Endometrial microvascular endothelial cells (primary cell): ENCODE measurements around the gene LAP3. TPM values are rescaled to one million over a fixed set of nuclear protein-coding genes. Genes with fewer than 3 reads are reported as not detected.
"Not testable (repeated sequence)": the region's sequence is repeated elsewhere in the genome, so short reads cannot be mapped to it uniquely, and the experiment has no call there.

Experiments
- in situ Hi-C: cut with HindIII; loops from 2 replicates; pipeline ENCODE4 v1.10.0; 2017; ENCODE audit warnings: low sequenced_read_pairs, low pct_unique_long_range_greater_than_20kb; ENCODE audit errors: inconsistent ontology term
- total RNA-seq: library from RNA; depleted of rRNA; stranded (reverse); fragments of >200 nt; gene quantifications from one replicate; pipeline ENCODE4 v1.2.3, GENCODE V29; 2015; ENCODE audit errors: inconsistent ontology term

Gene LAP3
- total RNA-seq, 1 donor from 2014 or later, result 142 TPM

DNA sequence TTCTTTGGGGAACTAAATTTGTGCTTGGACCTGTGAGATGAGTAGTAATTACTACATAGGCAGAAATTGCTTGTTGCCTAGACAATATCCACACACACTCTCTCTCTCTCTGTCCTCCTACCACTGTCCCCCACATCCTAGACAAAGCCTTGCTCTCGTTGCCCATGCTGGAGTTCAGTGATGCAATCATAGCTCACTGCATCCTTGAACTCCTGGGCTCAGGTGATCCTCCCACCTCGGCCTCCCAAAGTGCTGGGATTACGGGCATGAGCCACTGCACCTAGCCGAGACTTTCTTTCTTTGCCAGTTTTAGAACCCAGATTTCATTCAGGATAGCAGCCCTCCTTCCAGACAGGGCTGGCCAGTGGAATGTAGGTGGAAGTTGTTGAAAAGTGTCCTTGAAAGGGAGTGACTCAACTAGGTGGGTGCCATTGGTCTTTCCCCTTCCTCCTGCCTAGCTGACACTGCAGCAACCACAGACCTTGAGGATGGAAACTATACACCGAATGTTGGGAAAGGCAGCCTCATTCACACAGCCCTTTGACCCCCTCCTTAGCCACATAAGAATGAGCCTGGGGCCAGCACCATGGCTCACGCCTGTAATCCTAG is 16.8 kb upstream of the LAP3 start:
- in situ Hi-C loops, result no loop called here

DNA sequence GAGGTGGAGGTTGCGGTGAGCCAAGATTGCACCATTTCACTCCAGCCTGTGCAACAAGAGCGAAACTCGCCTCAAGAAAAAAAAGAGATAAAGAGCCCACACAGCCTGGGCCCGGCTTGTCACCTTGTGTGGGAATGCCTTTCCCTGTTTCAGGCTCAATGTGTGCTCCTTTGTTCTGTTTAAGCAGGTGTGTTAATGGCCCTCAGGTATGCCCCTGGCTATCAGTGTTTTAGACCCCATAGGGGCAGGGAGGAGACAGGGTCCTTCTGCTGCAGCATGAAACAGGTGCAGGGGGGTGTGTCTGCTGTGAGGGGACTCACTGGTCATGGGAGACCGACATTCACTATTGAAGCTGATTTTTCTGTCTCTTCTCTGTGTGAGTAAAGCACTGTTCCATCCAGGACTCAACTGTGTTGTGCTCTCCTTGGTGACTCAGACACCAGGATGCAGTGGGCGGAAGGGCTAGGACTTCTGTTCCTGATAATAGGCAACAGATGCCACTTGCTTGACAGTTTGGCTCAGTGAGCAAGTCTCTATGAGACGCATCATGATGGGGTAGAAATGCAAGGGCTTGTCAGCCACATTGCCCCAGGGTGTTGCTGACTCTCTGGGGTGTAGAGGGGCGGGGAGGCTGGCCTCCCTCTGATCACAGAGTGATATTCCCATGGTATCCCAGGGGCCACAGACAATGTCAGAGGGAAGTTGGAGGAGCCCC is 15.6 kb upstream of the LAP3 start:
- in situ Hi-C loops, result no loop called here

GRCh38 chr4:17562157-17562556 is 14.8 kb upstream of the LAP3 start:
- in situ Hi-C loops, result no loop called here

- in situ Hi-C loops, result no loop called here
Measured at GRCh38 chr4:17565846-17566245, 11.2 kb upstream of the LAP3 start.

DNA sequence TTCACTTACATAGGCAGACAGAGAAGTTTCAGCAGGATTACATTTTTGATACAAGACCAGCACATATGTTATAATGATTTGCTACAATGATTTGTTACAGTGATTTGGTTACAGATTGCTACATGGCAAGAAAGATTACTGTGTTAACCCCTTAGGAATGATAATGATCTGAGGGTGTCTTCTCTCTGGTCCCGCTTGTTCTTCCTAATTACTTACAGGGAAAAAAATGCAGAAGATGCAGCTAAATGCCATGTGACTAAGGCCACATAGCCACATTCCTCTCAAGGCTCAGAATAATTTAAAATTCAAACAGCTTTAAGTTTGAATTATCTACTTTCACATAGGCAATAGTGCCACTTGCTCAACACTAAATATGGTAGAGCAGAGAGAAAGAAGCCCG is 9.7 kb upstream of the LAP3 start:
- in situ Hi-C loops, result no loop called here

- in situ Hi-C loops, result no loop called here
Measured at GRCh38 chr4:17574206-17574605, 2.8 kb upstream of the LAP3 start.

DNA sequence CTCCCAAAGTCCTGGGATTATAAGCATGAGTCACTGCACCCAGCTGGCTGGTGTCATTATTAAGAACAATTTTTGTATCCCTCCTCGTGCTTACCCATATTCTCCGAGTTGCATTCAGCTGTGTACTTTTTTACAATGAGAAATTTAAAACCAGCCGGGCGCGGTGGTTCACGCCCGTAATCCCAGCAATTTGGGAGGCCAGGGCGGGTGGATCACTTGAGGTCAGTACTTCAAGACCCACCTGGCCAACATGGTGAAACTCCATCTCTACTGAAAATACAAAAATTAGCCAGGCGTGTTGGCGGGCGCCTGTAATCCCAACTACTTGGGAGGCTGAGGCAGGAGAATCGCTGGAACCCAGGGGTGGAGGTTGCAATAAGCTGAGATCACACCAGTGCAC is 1.8 kb upstream of the LAP3 start:
- in situ Hi-C loops, result not testable (repeated sequence)

DNA sequence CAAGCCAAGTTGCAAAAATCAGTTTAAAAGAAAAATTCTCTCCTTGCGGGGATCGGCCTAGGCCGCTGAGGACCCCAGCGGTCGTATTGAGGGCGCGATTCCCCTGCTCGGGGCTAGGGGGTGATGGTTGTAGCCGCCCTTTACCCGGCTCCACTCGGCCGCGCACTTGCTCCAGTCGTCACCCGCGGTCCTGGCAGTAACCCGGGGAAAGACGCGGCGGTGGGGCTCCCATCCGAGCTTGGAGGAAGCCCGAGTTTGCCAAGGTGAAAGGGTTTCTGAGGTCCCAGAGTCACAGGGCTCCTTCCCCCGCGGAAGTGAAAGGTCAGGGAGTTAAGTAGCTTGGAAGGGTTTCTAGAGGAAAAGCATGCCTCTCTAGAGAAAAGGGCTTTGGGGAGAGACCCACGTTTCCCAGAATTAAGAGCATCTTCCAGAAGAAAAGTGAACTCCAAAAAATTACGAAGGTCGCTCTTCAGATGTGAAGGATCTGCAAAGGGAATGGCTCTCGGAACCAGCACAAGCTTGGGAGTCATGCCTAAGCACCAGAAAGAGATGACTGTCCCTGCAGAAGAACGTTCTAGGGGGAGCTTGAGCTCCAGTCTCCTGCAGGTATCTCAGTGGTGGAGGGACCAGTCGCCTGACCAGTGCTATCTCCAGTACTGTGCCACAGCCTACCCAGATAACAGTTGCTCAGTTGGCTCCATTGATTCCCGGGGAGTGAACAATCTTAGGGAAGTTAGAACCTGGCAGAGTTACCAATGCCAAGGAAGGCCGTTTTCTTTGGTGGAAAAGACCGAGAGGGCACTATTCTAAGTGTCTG is 875 bp downstream of the LAP3 start:
- in situ Hi-C loops, result no loop called here

DNA sequence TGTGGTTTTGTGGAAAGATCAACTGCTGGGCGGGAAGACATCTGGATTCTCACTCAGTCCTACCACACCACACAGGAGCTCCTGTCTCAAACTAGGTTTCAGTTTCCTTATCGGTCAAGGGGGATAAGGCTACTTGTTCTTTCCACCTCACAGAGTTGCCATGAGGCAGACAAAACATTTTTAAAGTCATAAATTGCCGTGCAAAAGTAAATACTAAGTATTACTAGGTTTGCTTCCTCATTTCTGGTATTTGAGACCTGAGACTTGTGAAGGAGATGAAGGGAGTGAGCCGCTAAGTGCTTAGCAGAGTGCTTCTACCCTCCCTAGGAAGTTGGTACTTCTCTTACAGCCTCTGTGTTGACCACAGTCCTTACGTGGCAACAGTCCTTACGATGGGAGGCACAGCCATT is 1.5 kb downstream of the LAP3 start:
- in situ Hi-C loops, result no loop called here

- in situ Hi-C loops, result no loop called here
Measured at GRCh38 chr4:17580969-17581368, 4.0 kb downstream of the LAP3 start.

DNA sequence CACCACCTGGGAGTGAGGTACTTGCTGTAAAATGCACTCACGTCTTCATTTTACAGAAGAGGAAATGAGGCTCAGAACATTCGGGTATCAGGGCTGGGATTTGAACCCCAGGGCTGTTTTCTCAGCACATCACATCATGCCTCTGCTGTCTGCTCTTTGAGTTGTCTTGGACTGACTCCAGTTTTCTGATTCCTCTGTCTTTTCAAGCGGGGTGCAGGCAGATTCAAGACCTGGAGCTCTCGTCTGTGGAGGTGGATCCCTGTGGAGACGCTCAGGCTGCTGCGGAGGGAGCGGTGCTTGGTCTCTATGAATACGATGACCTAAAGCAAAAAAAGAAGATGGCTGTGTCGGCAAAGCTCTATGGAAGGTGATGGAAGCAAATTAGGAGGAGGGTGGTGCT is 6.3 kb downstream of the LAP3 start:
- in situ Hi-C loops, result no loop called here

GRCh38 chr4:17583941-17584340 is 6.9 kb downstream of the LAP3 start:
- in situ Hi-C loops, result no loop called here

GRCh38 chr4:17584521-17585213 is 7.7 kb downstream of the LAP3 start:
- in situ Hi-C loops, result no loop called here

DNA sequence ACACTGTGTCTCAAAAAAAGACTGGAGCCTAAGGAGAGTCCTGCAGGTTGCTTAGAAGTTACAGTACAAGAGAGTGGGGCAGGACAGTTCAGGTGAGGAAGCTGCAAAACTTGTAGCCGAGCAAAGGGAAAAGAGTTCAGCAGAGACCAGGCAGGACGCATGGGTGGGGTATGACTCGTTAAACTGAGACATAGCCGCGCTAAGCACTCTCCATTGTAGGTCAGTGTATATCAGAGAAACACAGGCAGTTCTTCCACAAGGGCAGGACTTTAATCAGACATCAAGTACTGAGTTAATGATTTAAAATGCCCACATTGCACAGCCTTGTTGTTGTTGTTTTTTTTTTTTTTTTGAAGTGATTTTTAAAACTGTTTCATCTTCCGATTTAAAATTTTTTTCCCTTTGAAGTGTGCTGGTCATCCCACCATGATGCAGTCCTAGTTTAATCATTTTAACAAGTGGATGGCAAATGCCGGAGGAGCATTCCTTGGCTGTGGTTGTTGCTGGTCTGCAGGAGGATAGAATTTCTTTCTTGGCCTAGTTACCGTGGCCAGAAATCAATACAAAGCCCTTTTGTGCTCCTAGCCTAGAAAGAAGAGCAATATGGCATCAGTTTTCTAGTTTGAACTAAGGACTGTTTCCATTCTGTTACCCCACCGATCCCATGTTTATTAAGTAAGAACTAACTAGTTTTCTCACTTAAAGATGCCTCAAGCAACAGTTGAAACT is 10.3 kb downstream of the LAP3 start:
- in situ Hi-C loops, result no loop called here

- in situ Hi-C loops, result no loop called here
Measured at GRCh38 chr4:17589355-17589754, 12.4 kb downstream of the LAP3 start.

DNA sequence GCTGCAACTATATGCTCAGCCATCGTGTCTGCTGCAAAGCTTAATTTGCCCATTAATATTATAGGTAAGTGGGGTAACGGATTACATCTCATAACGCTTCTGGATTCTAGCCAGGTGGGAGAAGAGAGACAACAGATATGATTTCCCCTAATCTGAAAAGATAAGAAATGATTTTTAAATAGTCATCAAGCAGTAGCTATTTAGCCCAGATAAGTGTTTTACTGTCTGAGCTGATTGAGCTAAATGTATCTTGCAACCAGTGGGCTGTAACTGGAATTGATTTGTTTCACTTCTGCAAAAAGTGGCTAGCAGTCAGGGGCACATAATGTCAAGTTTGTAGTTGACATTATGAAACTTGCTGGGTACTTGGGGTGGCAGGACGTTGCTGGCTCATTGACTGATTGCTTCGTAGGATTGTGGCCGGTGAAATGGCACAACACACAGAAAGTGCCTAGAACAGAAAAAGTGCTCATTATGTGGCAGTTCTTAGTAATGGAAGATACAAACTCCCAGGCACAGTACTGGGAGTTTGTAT is 18.5 kb downstream of the LAP3 start:
- in situ Hi-C loops, result no loop called here

DNA sequence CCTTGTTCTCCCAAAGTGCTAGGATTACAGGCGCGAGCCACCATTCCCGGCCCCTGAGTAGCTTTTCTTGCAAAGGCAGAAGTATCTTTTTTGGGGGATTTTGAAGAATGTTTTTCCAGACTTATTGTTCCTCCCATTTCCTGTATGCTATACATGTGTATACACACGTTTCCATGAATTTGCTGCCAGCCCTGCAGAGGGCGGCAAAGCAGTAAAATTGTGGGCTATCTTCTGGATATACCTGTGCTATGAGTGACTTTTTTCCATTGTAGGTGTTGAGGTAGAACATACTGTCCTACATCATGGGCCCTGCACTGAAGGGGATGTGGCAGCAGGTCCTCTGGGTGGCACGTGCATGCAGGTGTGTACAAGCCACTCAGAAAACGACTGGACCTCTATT is 20.5 kb downstream of the LAP3 start:
- in situ Hi-C loops, result no loop called here

DNA sequence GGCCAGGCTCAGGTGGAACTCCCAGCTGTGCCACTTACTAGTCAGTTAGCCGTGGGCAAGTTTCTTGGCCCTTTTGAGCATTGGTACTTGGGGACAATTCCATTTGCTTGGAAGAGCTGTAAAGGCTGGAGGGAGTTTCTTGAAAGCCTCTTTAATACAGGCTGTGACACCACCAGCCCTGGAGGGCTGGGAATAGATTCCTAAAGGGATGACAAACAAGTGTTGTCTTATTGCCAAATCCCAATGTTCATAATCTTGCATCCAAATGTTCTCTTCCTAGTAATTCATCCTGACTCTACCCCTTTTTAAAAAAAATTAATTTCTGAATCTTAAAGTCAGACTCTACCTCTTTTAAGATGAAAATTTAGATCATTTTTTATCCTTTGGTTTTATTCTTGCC is 22.8 kb downstream of the LAP3 start:
- in situ Hi-C loops, result no loop called here

DNA sequence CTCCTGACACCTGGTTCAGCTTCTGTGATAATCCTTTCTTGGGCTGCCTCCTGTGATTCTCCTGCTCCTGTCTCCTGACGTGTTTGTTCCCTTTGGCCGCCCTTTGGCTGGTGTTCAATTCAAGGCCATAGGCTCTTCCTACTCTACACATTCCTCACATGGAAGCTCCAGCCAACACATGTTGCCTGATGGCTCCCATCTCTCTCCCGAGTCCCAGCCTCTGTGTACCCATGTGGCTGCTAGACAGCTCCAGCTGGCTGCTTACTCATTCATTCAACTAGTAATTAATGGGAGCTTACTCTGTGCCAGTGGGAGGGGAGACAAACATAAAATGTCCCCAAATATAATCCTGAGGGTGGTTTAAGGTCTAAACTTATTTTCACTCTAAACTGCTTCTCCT is 28.2 kb downstream of the LAP3 start:
- in situ Hi-C loops, result no loop called here
